ENCODE data around the gene KLRC2. TPM values are rescaled to one million over a fixed set of nuclear protein-coding genes. Genes with fewer than 3 reads are reported as not detected.
"Not testable (repeated sequence)": the region's sequence is repeated elsewhere in the genome, so short reads cannot be mapped to it uniquely, and the experiment has no call there.

The KLRC2 gene
- total RNA-seq (2014; rRNA removed; shearing (Covaris generic)): not detected in 2 replicates

- peak; percentile 70 for DNase-seq (ENCODE audit: low read depth)
Observed at GRCh38 chr12:10435816-10436215, at the start of gene KLRC2. Gene KLRC2, minus strand, starts transcription at chr12:10436010. Its CDS starts 24 bp downstream, at chr12:10435986.

GRCh38 chr12:10481901-10482300, 46.1 kb upstream of the KLRC2 start:
- not testable (repeated sequence) for DNase-seq (ENCODE audit: low read depth)

GRCh38 chr12:10472808-10473207, 37.0 kb upstream of the KLRC2 start:
- DNase-seq (ENCODE audit: low read depth): not testable (repeated sequence)

- DNase-seq (ENCODE audit: low read depth): no peak
Observed at GRCh38 chr12:10469701-10470100, 33.9 kb upstream of the KLRC2 start.

GRCh38 chr12:10466311-10466710, 30.5 kb upstream of the KLRC2 start:
- no peak for DNase-seq (ENCODE audit: low read depth)

- DNase-seq (ENCODE audit: low read depth): no peak
Observed at GRCh38 chr12:10457760-10458159, 21.9 kb upstream of the KLRC2 start.

GRCh38 chr12:10456856-10457255, 21.0 kb upstream of the KLRC2 start:
- DNase-seq (ENCODE audit: low read depth): peak; percentile 25

GRCh38 chr12:10455766-10456165, 20.0 kb upstream of the KLRC2 start:
- no peak for DNase-seq (ENCODE audit: low read depth)

- peak; percentile 2 for DNase-seq (ENCODE audit: low read depth)
Observed at GRCh38 chr12:10454531-10454930, 18.7 kb upstream of the KLRC2 start.

- DNase-seq (ENCODE audit: low read depth): peak; percentile 2
Observed at GRCh38 chr12:10453156-10453555, 17.3 kb upstream of the KLRC2 start, which contains the start of gene KLRC1. Gene KLRC1, minus strand, starts transcription at chr12:10453377. Its CDS starts 2,221 bp downstream, at chr12:10451156.

GRCh38 chr12:10448236-10448635, 12.4 kb upstream of the KLRC2 start:
- DNase-seq (ENCODE audit: low read depth): no peak

- peak; percentile 33 for DNase-seq (ENCODE audit: low read depth)
Observed at GRCh38 chr12:10446052-10446451, 10.2 kb upstream of the KLRC2 start.

GRCh38 chr12:10441144-10441543, 5.3 kb upstream of the KLRC2 start:
- DNase-seq (ENCODE audit: low read depth): not testable (repeated sequence)

GRCh38 chr12:10439608-10440274, 3.9 kb upstream of the KLRC2 start:
- peak; percentile 44 for DNase-seq (ENCODE audit: low read depth)

- DNase-seq (ENCODE audit: low read depth): not testable (repeated sequence)
Observed at GRCh38 chr12:10437601-10438000, 1.8 kb upstream of the KLRC2 start.

GRCh38 chr12:10430623-10431022, 5.2 kb downstream of the KLRC2 start:
- DNase-seq (ENCODE audit: low read depth): peak; percentile 56

- not testable (repeated sequence) for DNase-seq (ENCODE audit: low read depth)
Observed at GRCh38 chr12:10425938-10426337, 9.9 kb downstream of the KLRC2 start.

- peak; percentile 33 for DNase-seq (ENCODE audit: low read depth)
Observed at GRCh38 chr12:10424260-10424899, 11.4 kb downstream of the KLRC2 start.

- not testable (repeated sequence) for DNase-seq (ENCODE audit: low read depth)
Observed at GRCh38 chr12:10422159-10422558, 13.7 kb downstream of the KLRC2 start.

GRCh38 chr12:10420334-10420733, 15.5 kb downstream of the KLRC2 start, which contains the start of gene KLRC3:
Gene KLRC3, minus strand, starts transcription at chr12:10420595. Its CDS starts 45 bp downstream, at chr12:10420550.
- DNase-seq (ENCODE audit: low read depth): peak; percentile 45

- peak; percentile 11 for DNase-seq (ENCODE audit: low read depth)
Observed at GRCh38 chr12:10409392-10409791, 26.4 kb downstream of the KLRC2 start, which contains the start of gene KLRC4. Gene KLRC4, minus strand, starts transcription at chr12:10409757. Its CDS starts 182 bp downstream, at chr12:10409575.

- no peak for DNase-seq (ENCODE audit: low read depth)
Observed at GRCh38 chr12:10408842-10409241, 27.0 kb downstream of the KLRC2 start.

- DNase-seq (ENCODE audit: low read depth): no peak
Observed at GRCh38 chr12:10406725-10407124, 29.1 kb downstream of the KLRC2 start.
